Activated CD4-positive, alpha-beta T cell treated with anti-CD3 and anti-CD28 coated beads, Interleukin-2, amount 50 U/mL, for 1 hour (primary cell): ENCODE results near the gene PTCD2.
A peak's percentile ranks its signal among the peaks of the same experiment; 100 is the strongest.
"Not testable (repeated sequence)": the region's sequence is repeated elsewhere in the genome, so short reads cannot be mapped to it uniquely, and the experiment has no call there.

Source experiments
- DNase-seq: peaks from one replicate; pipeline ENCODE4 v3.0.0-alpha.2; 2020

The PTCD2 gene

DNA sequence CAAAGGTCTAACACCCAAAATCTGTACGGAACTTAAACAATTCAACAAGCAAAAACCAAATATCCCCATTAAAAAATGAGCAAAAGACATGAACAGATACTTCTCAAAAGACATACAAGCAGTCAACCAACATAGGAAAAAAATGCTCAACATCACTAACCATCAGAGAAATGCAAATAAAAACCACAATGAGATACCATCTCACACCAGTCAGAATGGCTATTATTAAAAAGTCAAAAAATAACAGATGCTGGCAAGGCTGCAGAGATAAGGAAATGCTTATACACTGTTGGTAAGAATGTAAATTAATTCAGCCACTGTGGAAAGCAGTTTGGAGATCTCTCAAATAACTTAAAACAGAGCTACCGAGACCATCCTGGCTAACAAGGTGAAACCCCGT lies 22.0 kb upstream of the PTCD2 start:
- not testable (repeated sequence) for DNase-seq

DNA sequence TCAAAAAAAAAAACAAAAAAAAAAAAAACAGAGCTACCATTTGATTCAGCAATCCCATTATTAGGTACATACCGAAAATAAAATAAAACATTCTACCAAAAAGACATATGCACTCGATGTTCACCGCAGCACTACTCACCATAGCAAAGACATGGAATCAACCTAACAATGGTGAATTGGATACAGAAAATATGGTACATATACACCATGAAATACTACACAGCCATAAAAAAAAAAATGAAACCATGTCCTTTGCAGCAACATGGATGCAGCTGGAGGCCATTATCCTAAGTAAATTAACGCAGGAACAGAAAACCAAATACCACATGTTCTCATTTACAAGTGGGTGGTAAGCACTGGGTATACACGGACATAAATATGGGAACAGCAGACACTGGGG lies 21.5 kb upstream of the PTCD2 start:
- no peak for DNase-seq

DNA sequence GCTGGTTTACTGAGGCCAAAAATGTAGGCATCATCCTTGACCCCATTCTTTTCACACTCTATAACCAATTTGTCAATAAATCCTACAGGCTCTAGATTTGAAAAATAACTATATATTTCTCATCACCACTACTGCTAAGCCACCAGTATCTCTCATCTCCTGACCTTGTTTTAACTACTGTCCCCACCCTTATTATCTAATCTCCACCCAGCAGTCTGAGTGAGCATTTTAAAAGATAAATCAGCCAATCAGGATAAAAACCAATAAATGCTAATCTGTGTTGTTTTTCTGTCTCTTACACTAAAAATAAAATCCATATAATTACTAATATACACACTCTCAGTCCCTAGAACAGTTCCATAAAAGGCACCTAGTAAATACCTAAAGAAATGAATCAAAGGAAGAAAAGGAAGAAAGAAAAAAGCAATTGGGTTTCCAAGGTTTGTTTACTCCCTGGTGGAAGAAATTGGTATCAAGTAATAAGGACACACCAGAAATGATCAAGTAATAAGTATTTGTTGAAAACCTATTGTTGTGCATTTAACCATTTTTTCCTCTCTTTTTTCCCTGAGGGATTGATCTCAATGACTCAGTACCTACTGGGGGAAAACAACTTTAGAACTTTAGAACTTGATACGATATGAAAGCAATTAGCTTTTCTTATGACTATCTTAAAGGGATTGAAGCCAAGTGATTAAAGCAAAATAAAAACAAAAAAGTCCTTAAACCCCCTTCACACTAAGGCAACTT lies 19.4 kb upstream of the PTCD2 start:
- no peak for DNase-seq

DNA sequence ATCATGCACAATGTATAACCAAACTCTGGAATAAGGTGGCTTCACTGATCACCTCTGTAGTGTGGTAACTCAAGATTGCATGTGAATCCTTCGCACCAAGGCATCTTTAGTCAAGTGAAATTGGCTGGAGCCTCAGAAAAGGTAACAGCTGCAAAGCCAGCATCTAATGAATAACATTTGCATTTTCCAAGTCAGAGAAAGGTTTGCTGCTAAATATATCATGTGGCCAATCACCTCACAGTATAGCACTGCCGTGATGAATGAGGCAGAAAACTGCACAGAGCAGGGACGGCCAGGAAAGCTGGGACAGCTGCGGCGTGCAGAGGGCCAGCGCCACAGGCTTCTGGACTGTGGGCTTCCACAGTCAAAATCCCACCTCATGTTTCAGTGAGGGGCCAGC lies 18.6 kb upstream of the PTCD2 start:
- no peak for DNase-seq

DNA sequence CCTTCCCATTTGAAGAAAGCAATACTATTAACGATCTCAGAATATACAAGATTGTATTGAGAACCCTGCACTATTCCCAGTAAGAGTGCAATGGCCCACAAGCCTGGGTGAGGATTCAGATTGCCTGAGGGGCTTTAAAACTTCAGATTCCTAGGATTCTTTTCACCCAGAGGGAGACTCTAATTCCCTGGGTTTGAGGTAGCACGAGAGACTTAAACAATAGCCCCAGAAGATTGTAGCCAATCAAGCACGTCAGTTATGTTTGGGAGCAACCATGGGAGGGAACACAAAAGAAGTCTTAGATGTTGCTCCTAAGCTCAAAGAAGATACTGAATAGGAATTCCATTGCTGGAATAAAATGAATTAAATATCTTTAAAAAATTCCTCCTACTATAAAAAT lies 18.0 kb upstream of the PTCD2 start:
- DNase-seq = no peak

DNA sequence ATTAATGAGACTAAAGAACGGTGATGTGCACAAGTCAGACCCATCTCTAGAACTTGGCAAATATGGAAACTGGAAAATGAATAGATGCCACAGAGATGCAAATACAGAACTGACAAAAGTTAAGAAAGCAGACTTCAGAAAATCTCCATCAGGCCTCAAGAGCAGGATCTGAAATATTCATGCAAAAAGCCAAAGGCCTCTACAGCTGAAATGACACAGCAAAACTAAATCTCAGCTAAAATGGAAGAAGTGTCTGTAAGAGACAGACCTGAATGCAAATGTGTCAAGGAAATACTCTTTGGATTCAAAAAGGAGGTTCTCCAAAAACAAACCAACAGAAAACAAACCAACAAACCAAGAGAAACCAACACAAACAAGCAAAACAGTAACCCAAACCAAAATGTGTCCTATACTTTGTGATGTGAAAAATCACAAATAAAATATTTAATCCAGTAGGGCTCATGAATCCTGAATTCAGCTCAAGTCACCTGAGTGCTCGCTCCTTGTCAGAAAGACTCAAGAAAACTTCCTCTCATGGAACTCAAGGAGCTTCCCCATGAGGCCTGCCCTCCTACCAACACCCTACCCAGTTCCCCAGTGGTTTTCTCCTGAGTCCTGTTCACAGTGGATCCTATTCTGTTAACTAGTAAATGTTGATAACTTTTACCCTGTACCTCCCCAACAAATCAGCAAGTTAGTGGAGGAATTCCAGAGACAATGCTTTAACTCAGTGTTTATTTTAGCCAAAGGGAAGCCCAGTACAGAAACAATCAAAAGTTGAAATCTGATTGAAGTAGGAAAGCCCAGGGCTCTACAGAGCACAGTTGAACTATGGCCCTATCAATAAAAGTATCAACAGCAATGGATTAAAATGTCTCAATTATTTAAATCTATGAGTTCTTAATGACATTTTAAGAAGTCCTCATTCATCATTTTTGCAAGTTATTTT lies 14.7 kb upstream of the PTCD2 start:
- no peak for DNase-seq

DNA sequence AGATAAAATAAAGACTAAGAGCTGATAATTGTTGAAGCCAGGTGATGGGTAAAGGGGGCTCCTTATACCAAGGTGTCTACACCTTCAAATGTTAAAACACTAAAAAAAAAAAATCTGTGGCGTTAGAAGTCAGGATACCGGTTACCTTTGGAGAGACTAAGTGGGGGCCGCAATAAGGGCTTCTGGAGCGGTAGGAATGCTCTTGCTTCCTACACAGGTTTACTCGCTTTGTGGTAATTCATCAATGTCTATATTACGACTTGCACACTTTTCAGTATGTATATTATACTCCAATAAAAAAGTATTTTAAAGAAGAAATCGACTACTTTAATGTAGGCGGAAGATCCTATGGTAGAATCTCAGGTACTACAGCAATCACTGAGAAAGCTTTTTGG lies 12.6 kb upstream of the PTCD2 start:
- no peak for DNase-seq

DNA sequence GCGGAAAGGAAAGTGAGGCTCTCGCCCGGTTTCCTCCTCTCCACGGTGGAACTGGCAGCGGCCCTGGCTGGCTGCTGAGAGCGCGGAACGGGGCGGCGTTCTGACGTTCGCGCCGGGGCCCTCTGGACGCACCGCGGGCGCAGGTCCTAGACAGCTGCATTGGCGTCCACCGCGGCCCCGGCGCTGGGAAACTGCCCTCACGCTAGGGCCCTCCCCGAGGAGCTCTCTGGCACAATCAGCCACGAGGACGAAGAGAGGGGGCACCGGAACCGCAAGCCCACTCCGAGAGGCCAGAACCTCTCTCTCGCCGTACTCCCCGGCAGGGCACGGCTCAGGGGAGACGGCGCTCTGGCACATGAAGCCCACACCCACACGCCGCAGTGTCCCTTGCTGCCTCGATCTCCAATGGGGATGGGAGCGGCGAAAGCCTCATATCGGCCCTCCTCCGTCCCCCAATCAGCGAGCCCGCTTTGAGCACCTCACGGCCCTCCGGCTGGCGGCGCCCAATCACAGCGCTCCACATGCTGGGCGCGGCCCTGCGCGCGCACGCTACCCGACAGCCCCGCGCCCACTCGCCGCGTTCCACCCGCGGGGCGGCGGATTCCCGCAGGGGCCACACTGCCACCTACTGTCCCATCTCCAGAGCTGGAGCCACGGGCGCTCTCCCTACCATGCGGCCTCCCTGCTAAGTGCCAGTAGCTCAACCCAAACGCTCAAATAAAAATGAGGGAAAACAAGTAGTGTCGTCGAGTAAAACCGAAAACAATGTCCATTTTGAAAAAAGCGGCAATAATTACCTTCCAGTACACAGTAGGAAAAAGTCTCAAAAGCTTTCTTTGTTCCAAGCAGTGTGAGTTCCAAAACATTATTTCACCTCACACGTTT lies 12.0 kb upstream of the PTCD2 start:
- peak; percentile 94 for DNase-seq

DNA sequence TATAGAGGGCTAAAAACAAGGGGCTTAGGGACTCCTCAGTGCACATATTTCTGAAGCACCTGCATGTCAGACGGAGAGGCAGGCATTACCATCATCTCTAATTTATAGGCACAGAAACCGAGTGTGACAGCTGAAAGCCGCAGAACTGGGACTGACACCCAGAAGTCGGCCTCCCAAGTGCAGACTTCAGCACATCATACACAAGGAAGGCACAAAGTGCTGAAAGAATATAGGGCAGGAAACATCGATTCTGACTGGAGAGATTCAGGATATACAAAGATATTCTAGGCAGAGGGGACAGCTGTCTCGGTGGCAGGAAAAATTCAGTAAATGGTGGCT lies 11.4 kb upstream of the PTCD2 start:
- no peak for DNase-seq

DNA sequence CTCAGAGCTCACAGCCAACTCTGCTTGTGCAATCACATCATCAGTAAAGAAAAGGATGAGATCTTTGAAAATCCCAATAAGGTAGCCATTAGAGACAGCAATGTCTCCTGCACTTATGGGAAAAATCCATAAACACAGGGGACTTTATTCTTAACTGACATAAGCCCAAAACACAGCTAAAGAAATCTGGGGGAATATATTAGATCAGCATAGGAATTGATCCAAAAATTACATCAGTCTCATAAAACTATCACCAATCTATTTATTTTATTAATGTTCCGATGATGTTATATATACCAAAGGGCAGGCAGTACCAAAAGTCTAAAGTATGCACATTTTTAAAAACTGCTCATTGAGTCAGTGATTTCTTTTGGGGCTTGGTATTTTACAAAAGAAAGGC lies 7.0 kb upstream of the PTCD2 start:
- no peak for DNase-seq

DNA sequence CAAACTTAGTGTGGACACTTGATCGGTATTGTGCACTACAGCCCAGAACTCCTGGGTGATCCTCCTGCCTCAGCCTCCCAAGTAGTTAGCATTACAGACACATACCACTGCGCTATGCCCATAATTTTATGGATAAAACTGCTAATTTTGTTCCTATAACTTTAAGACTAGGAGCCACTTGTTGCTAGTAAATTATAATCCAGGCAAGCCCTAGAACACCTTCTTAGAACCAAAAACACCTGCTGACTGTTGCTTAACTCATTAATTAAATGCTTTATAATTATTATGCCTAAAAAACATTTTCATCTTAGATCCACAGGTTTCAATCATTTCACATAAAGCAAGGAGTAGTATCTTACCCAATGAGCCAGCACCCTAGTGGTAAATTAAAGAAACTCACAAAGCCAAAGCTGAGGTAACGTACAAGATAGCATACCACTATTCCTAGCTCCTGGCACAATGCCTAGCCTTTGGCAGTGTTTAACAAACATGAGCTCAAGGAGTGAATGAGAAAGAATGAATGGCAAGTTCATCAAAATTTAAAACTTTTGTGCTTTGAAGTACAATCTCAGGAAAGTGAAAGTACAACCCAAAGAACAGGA lies 5.5 kb upstream of the PTCD2 start:
- DNase-seq = no peak

DNA sequence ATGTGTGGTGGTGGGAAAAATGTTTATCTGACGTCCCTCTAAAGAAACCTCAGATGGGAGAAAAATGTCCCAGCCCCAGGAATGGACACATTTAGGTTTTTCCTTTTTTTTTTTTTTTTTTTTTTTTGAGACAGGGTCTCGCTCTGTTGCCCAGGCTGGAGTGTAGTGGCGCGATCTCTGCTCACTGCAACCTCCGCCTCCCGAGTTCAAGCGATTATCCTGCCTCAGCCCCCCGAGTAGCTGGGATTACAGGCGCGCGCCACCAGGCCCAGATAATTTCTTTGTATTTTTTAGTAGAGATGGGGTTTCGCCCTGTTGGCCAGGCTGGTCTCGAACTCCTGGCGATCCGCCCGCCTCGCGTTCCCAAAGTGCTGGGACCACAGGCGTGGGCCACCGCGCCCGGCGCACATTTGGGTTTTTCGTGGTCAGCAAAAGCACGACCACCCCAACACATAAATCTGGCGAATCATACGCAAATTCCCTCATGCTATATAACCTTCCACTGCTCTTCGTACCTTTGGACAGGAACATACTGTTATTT lies 668 bp upstream of the PTCD2 start:
- DNase-seq = peak; percentile 8

DNA sequence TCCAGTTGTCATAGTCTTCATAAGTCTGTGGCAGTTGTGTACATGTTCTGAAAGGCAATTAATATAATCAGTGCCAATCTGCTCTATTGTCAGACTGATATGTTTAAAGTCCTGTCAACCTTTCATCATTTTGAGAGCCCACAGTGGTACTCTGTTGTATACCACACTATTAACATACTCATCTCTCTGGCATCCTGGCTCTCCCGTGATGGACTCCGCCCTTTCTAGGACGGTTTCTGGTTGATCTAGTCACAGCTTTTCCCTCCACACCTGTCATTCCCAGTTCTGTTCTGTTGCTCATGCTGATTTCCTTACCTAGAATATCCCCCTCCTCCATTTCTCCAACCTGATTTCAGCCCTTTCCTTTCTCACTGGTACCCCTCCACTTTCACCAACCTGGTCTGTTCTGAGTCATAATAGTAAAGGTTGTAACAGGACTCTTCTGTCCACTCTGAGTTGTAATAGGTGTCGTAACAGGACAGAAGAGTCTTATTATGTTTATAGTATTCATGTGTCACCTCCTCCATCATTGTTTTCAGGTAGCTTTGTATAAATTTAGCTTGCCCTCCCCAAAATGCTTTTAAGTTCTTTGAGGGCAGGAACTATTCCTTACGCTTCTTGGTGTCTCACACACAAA lies 4.1 kb downstream of the PTCD2 start:
- no peak for DNase-seq

DNA sequence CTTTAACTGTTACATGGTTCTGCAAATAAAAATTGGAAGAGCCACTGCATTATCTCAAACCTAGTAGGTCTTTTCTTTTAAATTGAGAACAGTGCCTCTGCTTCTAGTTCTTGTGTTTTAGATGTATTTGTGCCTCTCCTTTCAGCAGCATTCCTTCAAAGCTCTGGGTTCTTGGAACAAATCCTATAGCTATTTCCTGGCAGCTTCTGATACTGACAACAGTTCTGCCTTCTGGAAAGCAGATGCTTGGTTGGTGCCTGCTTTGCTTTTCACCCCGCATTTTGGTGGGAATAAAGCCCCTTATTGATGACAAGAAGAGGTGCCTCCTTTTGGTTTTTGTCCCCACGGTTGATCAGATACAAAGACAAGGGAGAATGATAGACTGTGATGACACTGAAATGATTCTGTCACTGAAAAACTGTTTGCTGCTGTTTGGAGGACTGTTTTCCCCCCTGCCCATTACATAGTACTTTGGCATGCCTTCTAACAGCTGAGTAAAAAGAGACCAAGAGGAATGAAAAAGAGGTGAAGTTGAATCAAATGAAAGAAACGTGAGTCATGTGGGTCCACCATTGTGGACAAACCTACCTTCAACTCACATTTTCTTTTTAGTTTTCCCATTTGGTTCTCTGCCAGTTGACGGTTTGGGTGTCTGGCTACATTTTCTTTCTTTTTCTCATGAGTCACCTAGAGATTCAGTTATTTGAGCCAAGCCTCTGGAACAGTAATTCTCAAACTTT lies 5.6 kb downstream of the PTCD2 start:
- DNase-seq = no peak

DNA sequence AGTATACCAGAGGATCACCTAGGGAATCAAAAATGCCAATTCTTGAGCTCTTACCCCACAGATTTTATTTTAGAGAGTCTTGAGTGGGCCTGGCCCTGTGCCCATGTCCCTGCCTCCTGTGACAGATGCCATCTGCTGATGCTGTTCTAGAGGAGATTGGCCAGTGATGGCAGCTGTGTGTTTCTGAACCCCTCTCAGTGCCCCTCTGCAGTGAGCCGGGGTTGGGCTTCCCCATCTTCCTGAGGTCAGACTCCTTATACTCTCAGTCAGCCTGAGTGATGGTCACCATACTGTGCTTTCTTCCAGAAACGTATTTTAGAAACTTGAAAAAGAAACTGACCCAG lies 6.1 kb downstream of the PTCD2 start:
- no peak for DNase-seq

DNA sequence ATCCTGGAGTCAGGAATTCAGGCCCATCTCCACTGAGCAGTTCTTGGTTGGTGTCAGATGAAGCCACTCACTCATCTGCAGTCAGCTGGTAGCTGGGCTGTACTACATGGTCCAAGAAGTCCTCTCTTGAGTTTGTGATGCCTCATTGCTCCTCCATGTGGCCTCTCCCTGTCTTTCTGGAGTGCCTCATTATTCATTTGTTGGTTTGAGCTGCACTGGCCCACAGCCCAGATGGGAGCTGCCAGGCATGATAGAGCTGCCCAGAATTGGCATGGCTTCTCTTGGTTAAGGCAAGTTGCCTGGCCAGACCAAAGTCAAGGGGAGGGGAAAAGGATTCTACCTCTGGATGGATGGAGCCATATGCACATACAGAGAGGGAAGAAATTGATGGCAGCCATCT lies 8.0 kb downstream of the PTCD2 start:
- no peak for DNase-seq

DNA sequence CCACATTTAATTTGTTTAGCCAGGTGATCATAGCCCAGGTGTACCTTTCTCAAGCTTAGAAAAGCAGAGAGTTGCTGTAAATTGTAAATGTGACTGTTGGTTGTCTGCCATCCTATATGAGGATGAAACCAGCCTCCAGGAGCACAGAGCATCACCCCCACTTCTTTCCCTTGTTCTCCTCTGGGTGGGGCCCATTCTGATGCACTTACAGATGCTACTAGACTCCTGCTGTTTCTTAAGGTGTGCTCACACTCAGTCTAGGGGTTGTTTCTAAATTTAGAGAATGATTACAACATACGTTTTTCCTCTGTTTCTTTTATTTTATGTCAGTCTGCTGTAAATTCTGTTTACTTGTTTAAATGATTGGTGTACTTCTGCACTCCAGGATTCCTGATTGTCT lies 10.5 kb downstream of the PTCD2 start:
- DNase-seq = no peak

DNA sequence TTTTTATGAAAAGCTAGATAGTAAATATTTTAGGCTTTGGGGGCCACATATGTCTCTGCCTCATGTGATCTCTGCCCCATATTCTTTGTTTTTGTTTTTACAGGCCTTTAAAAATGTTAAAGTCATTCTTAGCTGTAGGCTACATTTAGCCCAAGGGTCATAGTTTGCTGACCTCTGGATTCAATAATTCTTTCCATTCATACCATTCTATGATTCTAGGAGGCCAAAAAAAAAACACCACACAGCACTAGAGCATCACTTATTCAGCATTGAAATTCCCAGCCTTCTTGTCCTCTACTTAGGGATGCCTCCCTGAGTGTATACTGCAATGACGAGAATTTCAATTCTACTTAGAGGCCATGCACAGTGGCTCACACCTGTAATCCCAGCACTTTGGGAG lies 17.0 kb downstream of the PTCD2 start:
- no peak for DNase-seq

DNA sequence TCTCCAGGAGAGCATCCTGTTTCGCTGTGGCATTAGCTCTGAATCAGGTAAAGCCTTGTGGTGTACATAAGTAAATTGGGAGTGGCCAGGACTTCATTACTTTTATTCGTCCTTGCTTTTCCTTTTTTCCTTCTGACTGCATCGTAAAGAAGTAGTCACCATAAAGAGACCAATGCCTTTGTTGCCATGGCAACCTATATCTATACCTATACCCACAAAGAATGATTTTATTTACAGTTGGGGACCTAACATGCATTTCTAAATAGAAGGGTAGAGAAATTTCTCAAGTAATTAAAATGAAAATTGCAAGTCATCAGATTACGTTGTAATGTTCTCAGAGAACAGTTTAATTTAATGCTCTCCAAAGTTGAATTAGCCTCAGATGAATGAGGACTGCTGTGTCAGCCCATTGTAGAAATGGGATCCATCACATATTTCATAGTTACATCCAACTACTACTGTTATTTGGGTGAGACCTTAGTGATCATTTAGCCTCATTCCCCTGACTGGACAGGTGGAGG lies 18.6 kb downstream of the PTCD2 start:
- DNase-seq = no peak

DNA sequence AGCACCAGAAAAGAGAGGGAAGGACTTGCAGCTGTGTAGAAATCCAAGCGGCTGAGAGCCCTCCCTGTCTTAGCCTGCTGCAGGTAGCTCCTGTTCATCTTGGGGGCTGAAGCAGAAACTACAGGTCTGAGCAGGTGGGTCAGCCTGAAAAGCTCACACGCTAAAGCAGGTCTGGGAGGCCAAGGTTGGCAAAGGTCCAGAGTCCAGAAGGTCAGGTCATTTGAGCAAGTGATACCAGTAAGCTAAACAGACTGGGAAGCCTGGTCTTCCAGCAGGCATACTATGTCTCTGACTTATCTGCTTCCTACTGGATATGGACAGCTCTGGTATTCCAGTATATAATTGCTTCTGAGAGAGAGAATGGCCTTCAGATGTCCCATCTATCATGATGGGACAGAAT lies 26.2 kb downstream of the PTCD2 start:
- DNase-seq = no peak

DNA sequence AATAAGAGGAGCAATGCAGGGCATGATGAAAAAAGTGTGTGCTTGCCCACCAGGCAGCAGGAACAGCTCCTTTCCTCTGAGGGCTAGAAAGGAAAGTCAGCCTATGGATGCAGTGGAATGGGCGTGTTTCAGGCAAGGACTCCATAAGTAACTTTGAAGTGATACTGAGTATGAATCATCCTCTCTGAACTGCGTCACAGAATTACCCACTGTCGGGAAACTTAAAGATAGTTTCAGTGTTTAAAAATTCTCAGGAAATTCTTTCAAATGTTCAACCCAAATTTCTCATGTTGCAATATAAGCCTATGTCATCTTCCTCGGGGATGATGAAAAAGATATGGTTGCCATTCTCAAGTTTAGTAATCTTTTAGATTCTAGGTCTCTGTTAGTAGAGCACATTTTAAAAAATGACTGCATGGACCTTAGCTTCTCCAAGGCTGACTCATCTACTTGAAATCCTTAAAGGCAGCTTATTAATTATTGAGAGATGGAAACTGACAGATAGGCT lies 27.7 kb downstream of the PTCD2 start:
- DNase-seq = no peak
